Parathyroid adenoma (tissue), 2 donors: ENCODE measurements around the gene CHST8.
A peak's percentile ranks its signal among the peaks of the same experiment; 100 is the strongest.

Experiments used
- H2AFZ ChIP-seq: fragments of 300-600 bp; sonication (generic); one replicate; pipeline ENCODE4 v1.7.0; 2017; ENCODE audit warnings: antibody characterized with exemption, mild to moderate bottlenecking
- H3K27ac ChIP-seq: fragments of 300-600 bp; sonication (generic); one replicate; pipeline ENCODE4 v1.7.0; 2017
- H3K27me3 ChIP-seq: fragments of 300-600 bp; sonication (generic); one replicate; pipeline ENCODE4 v1.7.0; 2017; ENCODE audit warnings: low read length; ENCODE audit not compliant: control insufficient read depth, insufficient read depth
- H3K36me3 ChIP-seq: fragments of 300-600 bp; sonication (generic); one replicate; pipeline ENCODE4 v1.7.0; 2017; ENCODE audit warnings: low read length; ENCODE audit not compliant: control insufficient read depth, insufficient read depth
- H3K4me1 ChIP-seq: fragments of 300-600 bp; sonication (generic); one replicate; pipeline ENCODE4 v1.7.0; 2017; ENCODE audit warnings: control low read depth
- H3K4me2 ChIP-seq: fragments of 300-600 bp; sonication (generic); one replicate; pipeline ENCODE4 v1.7.0; 2017; ENCODE audit warnings: low read length
- H3K4me3 ChIP-seq: fragments of 300-600 bp; sonication (generic); one replicate; pipeline ENCODE4 v1.7.0; 2017; ENCODE audit warnings: low read depth, low read length
- H3K79me2 ChIP-seq: fragments of 300-600 bp; sonication (generic); one replicate; pipeline ENCODE4 v1.7.0; 2017; ENCODE audit warnings: control low read depth
- H3K9ac ChIP-seq: fragments of 300-600 bp; sonication (generic); one replicate; pipeline ENCODE4 v1.7.0; 2017; ENCODE audit warnings: mild to moderate bottlenecking
- H3K9me3 ChIP-seq: fragments of 300-600 bp; sonication (generic); one replicate; pipeline ENCODE4 v1.7.0; 2017; ENCODE audit warnings: low read length; ENCODE audit not compliant: control insufficient read depth
- TF ChIP-seq, protein P1 (sequence below): fragments of 300-600 bp; sonication (generic); IDR thresholded peaks from one replicate; pipeline ENCODE4 v1.7.0; 2017; ENCODE audit warnings: antibody characterized with exemption, mild to moderate bottlenecking
- donor health status: primary hyperparathyroidism.

The CHST8 gene

DNA sequence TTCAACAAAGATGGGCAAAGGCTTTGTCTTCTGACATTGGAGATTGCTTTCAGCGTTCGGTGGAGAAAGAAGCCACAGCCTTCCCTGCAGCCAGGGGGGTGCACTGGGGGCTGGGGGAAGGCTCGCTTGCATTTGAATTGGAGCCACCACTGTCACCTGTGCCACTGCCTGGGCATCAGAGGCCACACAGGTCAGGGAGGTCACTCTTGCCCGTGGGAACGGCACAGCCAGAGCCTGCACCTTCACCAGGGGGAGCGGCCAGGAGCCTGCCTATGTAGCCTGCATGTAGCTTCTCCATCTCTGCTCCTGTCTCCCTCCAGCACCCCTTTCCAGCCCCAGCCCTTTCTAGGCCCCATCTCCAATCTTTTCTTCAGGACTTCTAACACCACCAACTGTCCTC, 131.2 kb downstream of the CHST8 start:
- no peak overlapping the region for H2AFZ ChIP-seq
- H3K79me2 ChIP-seq: no peaks in the 10 kb centered on the region
- no peaks in the 10 kb centered on the region for H3K27me3 ChIP-seq
- H3K4me3 ChIP-seq: no peak overlapping the region
- no peak overlapping the region for H3K27ac ChIP-seq
- H3K4me2 ChIP-seq: no peak overlapping the region
- no peak overlapping the region for H3K9ac ChIP-seq
- peaks cover 5% of the 10 kb centered on the region for H3K4me1 ChIP-seq
- H3K9me3 ChIP-seq: no peaks in the 10 kb centered on the region
- H3K36me3 ChIP-seq: no peaks in the 10 kb centered on the region
- TF ChIP-seq, protein P1, sequence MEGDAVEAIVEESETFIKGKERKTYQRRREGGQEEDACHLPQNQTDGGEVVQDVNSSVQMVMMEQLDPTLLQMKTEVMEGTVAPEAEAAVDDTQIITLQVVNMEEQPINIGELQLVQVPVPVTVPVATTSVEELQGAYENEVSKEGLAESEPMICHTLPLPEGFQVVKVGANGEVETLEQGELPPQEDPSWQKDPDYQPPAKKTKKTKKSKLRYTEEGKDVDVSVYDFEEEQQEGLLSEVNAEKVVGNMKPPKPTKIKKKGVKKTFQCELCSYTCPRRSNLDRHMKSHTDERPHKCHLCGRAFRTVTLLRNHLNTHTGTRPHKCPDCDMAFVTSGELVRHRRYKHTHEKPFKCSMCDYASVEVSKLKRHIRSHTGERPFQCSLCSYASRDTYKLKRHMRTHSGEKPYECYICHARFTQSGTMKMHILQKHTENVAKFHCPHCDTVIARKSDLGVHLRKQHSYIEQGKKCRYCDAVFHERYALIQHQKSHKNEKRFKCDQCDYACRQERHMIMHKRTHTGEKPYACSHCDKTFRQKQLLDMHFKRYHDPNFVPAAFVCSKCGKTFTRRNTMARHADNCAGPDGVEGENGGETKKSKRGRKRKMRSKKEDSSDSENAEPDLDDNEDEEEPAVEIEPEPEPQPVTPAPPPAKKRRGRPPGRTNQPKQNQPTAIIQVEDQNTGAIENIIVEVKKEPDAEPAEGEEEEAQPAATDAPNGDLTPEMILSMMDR: no peak

DNA sequence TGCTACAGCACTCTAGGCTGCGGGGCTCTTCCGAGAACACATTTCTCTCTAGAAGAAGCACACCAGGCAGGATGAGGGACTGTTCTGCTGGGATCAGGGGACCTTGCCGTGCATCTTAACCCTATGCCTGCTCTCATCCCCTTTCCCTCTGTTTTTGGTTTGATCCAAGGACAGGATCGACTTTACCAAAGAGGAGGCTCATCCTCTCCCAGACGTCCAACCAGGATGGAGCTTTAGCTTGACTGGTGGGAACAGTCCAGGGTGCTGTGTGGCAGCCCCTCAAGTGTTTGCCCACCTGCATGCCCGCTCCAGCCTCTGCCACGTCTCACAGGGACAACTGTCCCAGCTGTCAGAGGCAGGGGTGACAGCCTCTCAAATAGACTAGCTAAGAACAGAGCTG, 132.6 kb downstream of the CHST8 start:
- H3K4me2 ChIP-seq: no peak overlapping the region
- no peaks in the 10 kb centered on the region for H3K9me3 ChIP-seq
- H3K9ac ChIP-seq: no peak overlapping the region
- H2AFZ ChIP-seq: no peak overlapping the region
- H3K36me3 ChIP-seq: no peaks in the 10 kb centered on the region
- H3K27me3 ChIP-seq: no peaks in the 10 kb centered on the region
- H3K79me2 ChIP-seq: no peaks in the 10 kb centered on the region
- H3K4me3 ChIP-seq: no peak overlapping the region
- H3K27ac ChIP-seq: no peak overlapping the region
- peaks cover 17% of the 10 kb centered on the region for H3K4me1 ChIP-seq
- TF ChIP-seq, protein P1: no peak

DNA sequence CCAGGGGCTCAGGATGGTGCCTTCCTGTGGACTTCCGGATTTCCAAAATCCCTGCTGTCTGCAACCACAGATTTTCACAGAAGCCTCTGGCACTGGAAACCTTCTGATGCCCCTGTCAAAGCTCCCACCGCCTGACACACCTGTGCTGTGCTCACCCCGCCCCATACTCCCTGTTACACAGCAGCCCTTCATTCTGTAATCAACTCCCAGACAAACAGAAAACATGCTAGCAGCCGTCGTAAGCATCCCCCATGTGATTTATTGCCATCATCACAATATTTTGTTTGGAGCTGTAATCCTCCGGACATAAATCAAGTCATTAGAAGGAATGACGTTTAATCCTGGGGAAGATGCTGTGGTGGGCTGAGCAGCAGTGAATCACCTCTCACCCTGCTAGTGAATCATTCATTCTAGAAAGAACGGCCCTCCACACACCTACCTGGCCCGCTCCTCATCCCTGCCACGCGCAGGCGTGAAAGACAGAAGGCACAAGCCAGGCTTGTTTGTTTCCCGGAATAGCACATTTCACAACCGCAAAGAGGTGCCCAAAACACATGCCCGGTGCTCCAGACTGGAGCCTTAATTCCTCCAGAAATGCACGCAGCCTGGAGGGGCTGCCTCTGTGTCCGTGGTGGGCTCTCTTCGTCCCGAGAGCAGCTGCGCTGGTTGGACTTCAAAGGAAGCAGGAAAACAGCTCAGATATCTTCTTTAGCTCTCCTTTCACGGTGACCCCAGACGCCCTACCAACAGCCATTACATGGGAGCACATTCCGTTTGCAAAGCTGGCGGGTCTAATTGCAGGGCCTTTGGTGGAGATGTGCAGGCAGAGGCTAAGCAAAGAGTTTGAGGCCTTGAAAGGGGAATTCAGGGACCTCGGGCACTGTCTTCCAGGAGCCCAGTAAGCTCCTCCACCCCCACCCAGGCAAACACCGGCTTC, 133.6 kb downstream of the CHST8 start:
- H3K79me2 ChIP-seq: no peaks in the 10 kb centered on the region
- H2AFZ ChIP-seq: no peak overlapping the region
- H3K4me3 ChIP-seq: no peak overlapping the region
- peaks cover 18% of the 10 kb centered on the region for H3K4me1 ChIP-seq
- H3K36me3 ChIP-seq: no peaks in the 10 kb centered on the region
- H3K27me3 ChIP-seq: no peaks in the 10 kb centered on the region
- H3K9ac ChIP-seq: no peak overlapping the region
- no peak overlapping the region for H3K4me2 ChIP-seq
- no peak overlapping the region for H3K27ac ChIP-seq
- TF ChIP-seq, protein P1: no peak
- no peaks in the 10 kb centered on the region for H3K9me3 ChIP-seq

DNA sequence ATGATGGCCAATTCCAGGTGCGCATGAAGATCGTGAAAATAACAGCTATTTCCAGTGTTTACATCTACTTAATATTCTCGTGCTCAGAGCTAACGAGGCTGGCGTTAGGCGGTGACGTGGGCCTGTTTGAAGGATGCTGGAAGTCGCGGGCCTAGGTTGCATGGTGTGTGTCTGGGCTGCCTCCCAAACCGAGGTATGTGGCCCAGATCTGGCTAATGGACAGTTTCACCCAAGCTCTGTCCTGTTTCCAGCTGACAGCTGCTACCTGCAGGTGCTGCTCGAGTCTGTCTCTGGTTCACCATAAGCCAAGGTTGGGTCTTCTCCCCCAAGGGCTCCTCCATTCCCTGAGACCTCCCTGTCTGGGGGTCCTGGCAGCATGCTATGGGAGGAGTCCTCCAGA, 134.4 kb downstream of the CHST8 start:
- no peaks in the 10 kb centered on the region for H3K27me3 ChIP-seq
- H3K79me2 ChIP-seq: no peaks in the 10 kb centered on the region
- H3K4me3 ChIP-seq: no peak overlapping the region
- no peak overlapping the region for H2AFZ ChIP-seq
- no peaks in the 10 kb centered on the region for H3K9me3 ChIP-seq
- no peak overlapping the region for H3K9ac ChIP-seq
- no peak overlapping the region for H3K27ac ChIP-seq
- TF ChIP-seq, protein P1: no peak
- H3K4me2 ChIP-seq: no peak overlapping the region
- H3K36me3 ChIP-seq: no peaks in the 10 kb centered on the region
- H3K4me1 ChIP-seq: peaks cover 18% of the 10 kb centered on the region

DNA sequence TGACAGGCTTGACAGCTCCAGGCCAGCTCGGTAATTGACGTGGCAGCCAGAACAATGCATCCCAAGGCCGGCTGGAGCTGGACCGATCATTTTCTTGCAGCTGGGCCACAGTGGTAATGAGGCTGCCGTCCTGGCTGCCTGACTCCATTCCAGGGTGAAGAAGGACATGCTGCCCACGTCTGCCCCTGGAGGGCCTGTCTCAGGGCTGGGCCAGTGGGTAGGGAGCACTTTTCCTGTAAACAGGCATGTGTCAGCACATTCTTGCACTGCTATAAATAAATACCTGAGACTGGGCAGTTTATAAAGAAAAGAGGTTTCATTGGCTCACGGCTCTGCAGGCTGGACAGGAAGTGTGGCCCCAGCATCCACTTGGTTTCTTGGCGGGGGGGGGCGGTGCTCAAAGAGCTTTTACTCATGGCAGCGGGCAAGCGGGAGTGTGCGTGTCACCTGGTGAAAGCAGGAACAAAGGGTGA, 136.8 kb downstream of the CHST8 start:
- Histone ChIP-seq H3K36me3 (no peaks in the 10 kb centered on the region), H3K4me1 (peaks cover 18% of the 10 kb centered on the region), H3K79me2 (no peaks in the 10 kb centered on the region), H3K9ac (no peak overlapping the region), H2AFZ (peak overlapping the region; percentile 56), H3K27ac (peak overlapping the region; percentile 91), H3K9me3 (no peaks in the 10 kb centered on the region), H3K27me3 (no peaks in the 10 kb centered on the region), H3K4me2 (peak overlapping the region; percentile 51), H3K4me3 (peak overlapping the region; percentile 45)
- TF ChIP-seq, protein P1: peak; percentile 31
